ENCODE results near the gene HOXB1.
"Not testable (repeated sequence)": the region's sequence is repeated elsewhere in the genome, so short reads cannot be mapped to it uniquely, and the experiment has no call there.

The HOXB1 gene

GRCh38 chr17:48542114-48542656, 11.4 kb upstream of the HOXB1 start:
- FAIRE-seq: no peak

- no peak for FAIRE-seq
Measured at GRCh38 chr17:48541577-48542113, 10.8 kb upstream of the HOXB1 start.

- FAIRE-seq: no peak
Measured at GRCh38 chr17:48541036-48541576, 10.3 kb upstream of the HOXB1 start.

- FAIRE-seq: no peak
Measured at GRCh38 chr17:48540213-48540612, 9.4 kb upstream of the HOXB1 start.

- no peak for FAIRE-seq
Measured at GRCh38 chr17:48539177-48539576, 8.4 kb upstream of the HOXB1 start.

- FAIRE-seq: no peak
Measured at GRCh38 chr17:48537316-48537715, 6.5 kb upstream of the HOXB1 start.

- not testable (repeated sequence) for FAIRE-seq
Measured at GRCh38 chr17:48535793-48536559, 5.2 kb upstream of the HOXB1 start.

GRCh38 chr17:48532261-48532660, 1.4 kb upstream of the HOXB1 start:
- FAIRE-seq: no peak

- no peak for FAIRE-seq
Measured at GRCh38 chr17:48530208-48530886, 464 bp downstream of the HOXB1 start.

- no peak for FAIRE-seq
Measured at GRCh38 chr17:48529683-48530009, 1.2 kb downstream of the HOXB1 start.

GRCh38 chr17:48528936-48529682, 1.7 kb downstream of the HOXB1 start:
- FAIRE-seq: no peak

GRCh38 chr17:48528153-48528935, 2.5 kb downstream of the HOXB1 start:
- FAIRE-seq: no peak

GRCh38 chr17:48527547-48527932, 3.3 kb downstream of the HOXB1 start:
- no peak for FAIRE-seq

- FAIRE-seq: no peak
Measured at GRCh38 chr17:48526608-48527546, 3.9 kb downstream of the HOXB1 start.

- no peak for FAIRE-seq
Measured at GRCh38 chr17:48523010-48523409, 7.8 kb downstream of the HOXB1 start.

GRCh38 chr17:48522031-48522653, 8.7 kb downstream of the HOXB1 start:
- FAIRE-seq: no peak

GRCh38 chr17:48520631-48521079, 10.2 kb downstream of the HOXB1 start:
- no peak for FAIRE-seq

- FAIRE-seq: no peak
Measured at GRCh38 chr17:48519427-48519826, 11.4 kb downstream of the HOXB1 start.

- FAIRE-seq: no peak
Measured at GRCh38 chr17:48517478-48517877, 13.3 kb downstream of the HOXB1 start.
